Measurements from ENCODE around the gene CACNA1C.

CACNA1C gene

DNA sequence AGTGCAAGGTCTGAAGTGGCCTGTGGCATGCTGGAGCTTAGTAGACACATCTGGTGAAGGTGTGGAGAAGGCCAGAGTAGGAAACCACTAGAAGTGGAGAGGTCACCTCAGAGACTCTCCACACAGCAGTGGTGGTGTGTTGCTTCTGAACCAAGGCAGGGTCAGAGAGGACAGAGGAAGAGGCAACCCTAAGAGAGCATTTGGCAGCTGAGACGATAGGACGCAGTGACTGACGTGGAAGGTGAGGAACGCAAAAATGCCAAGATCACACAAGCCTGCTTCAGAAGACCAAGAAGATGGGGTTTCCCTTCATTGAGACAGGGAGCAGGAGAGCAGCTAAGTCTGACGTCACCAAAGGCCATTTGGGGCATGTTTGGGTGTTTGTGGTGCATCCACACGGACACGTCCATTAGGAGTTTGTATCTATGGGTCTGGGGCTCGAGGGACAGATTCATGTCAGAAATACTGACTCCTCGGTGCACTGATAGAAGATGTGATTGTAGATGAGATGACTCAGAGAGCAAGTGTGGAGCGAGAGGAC, 338.1 kb downstream of the CACNA1C start:
- DNase-seq (ENCODE audit: low spot score): no peak

DNA sequence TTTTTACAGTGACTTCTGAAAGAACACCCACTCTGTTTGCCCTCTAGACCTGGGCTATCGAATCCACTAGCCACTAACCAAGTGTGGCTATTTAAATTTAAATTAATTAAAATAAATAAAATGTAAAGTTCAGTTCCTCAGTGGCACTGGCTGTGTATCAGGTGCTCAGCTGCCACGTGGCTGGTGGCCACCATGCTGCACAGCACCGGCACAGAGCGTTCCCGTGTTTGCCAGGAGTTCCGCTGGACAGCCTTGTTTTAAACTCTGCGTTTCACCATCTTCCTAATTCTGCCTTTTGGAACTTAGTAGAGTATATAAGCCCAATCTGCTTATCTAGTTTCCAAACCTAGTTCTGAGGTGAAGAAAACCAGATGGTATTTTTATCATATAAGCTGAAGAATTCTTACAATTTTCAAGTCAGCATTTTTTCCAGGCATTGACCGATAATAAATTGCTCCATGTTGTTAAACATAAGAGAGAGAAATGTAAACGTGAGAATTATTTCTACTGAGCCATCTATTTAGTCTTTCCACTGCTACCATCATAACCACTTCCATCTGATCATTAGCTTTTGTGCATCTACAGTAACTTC, 339.0 kb downstream of the CACNA1C start:
- DNase-seq (ENCODE audit: low spot score): no peak

DNA sequence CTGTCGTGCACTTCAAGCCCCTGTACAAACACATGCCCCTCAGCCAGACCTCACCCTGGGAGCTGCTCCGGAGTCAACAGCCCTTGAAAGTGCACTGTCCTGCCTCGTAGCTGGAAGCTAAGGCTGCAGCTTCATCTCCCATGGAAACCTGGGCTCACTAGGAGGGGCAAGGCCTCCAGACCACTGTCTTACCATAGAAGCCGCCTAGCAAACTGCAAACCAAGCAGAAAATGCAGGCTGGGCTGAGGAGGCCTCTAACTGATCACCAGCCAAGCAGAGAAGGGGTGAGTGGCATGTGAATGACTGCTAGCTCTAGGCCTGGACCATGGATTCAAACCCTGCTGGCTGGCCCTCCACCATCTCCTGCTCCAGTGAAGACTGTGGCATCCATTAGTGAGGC, 340.2 kb downstream of the CACNA1C start:
- no peak for DNase-seq (ENCODE audit: low spot score)

DNA sequence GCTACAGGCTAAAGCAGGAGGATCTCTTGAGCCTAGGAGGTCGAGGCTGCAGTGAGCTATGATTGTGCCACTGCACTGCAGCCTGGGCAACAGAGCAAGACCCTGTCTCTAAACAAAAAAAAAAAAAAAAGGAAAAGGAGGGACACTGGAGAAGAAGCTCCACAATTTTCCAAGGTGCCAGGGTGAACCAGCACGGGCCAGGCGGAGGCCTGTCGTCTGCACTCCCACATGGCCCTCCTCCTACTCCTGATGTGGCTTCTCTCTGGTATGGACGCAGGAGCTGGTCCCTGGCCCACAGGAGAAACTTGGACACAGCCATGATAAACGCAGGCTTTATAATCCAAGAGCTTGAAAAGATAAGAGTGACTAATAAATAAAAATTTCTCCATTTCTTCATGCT, 341.2 kb downstream of the CACNA1C start:
- DNase-seq (ENCODE audit: low spot score): no peak

- DNase-seq (ENCODE audit: low spot score): no peak
These were observed 342.7 kb downstream of the CACNA1C start for GRCh38 chr12:2395354-2395977.

DNA sequence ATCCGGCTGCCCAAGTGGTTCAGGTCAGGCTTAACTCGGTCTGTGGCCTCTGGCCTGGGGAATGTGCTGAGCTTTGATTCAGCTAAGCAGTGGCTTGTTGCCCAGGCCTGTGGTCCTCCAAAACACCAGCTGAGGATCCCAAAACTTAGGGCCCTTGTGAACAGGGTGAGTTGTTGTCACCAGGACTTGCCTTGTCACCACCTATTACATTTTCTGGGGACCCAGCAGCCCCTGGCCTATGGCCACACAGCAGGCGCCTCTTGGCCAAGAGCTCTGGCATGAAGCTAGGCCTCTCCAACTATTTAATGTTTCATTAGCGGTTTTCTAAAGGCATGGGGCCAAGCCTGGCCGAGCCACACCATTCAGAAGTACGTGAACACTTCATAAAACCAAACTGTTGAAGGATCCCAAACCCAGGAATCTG, 343.7 kb downstream of the CACNA1C start:
- no peak for DNase-seq (ENCODE audit: low spot score)

- no peak for DNase-seq (ENCODE audit: low spot score)
These were observed 344.7 kb downstream of the CACNA1C start for GRCh38 chr12:2397356-2398045.

- no peak for DNase-seq (ENCODE audit: low spot score)
These were observed 348.3 kb downstream of the CACNA1C start for GRCh38 chr12:2401040-2401439.

GRCh38 chr12:2402073-2402579, 349.3 kb downstream of the CACNA1C start:
- DNase-seq (ENCODE audit: low spot score): no peak

- no peak for DNase-seq (ENCODE audit: low spot score)
These were observed 350.6 kb downstream of the CACNA1C start for GRCh38 chr12:2403221-2403976.

DNA sequence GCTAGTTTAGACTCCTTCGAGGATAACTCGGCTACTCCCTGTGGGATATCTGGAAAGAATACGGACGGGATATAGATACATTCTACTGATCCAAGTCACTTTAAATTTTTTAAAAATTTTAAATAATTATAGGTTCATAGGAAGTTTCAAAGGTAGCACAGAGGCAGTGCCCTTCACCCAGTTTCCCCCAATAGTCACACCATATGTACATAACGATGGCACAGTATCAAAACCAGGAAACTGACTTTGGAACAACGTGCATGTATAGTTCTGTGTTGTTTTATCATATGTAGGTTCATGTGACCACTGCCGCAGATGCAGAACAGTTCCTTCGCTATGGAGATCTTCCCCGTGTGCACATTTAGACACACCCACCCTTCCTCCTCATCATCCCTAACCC, 352.3 kb downstream of the CACNA1C start:
- DNase-seq (ENCODE audit: low spot score): no peak

DNA sequence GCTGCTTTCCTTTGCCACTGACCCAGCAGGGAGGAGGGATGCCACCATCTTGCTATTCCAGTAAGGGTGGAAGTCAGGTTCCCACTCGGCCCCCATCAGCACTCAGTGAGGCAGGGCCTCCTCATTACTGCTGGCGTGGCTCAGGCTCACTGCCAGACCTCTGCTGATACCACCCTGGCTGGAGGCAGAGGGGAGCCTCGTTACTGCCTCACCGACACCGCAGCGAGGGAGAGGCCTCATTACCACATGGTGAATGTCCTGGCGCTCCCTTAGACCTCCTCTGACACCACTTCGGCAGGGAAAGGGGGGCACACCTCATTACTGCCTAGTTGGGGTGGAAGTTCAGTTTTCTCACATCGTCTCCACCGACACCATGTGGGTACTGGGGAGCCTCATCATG, 354.1 kb downstream of the CACNA1C start:
- DNase-seq (ENCODE audit: low spot score): no peak

DNA sequence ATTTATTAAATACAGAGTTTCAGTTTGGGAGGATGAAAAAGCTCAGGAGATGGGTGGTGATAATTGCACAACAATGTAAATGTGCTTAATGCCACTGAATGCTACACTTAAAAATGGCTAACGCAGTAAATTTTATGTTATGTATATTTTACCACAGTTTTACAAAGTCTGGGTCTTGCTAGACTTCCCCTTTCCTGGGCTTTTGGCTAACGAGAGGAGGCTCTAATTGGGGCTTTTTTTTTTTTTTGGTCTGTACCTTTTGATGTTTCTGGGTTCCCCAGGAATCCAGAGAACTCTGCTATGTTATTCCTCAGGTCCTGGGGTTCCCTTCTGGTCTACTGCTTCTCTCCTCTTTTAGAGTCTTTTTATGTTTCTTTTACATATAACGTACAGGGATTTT, 355.5 kb downstream of the CACNA1C start:
- DNase-seq (ENCODE audit: low spot score): no peak

- no peak for DNase-seq (ENCODE audit: low spot score)
These were observed 357.0 kb downstream of the CACNA1C start for GRCh38 chr12:2409656-2410265.

DNA sequence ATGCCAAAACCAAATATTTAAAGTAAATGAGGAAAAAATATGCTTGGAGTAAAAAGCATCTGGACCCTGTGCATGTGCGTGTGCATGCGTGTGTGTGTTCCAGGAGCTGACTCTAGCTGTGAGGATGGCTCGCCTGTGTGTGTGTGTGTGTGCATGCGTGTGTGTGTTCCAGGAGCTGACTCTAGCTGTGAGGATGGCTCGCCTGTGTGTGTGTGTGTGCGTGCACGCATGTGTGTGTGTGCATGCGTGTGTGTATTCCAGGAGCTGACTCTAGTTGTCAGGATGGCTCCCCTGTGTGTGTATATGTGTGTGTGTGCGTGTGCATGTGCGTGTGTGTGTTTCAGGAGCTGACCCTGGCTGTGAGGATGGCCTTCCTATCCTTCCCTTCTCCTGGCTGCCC, 357.7 kb downstream of the CACNA1C start:
- DNase-seq (ENCODE audit: low spot score): no peak

GRCh38 chr12:2411011-2411410, 358.2 kb downstream of the CACNA1C start:
- no peak for DNase-seq (ENCODE audit: low spot score)

DNA sequence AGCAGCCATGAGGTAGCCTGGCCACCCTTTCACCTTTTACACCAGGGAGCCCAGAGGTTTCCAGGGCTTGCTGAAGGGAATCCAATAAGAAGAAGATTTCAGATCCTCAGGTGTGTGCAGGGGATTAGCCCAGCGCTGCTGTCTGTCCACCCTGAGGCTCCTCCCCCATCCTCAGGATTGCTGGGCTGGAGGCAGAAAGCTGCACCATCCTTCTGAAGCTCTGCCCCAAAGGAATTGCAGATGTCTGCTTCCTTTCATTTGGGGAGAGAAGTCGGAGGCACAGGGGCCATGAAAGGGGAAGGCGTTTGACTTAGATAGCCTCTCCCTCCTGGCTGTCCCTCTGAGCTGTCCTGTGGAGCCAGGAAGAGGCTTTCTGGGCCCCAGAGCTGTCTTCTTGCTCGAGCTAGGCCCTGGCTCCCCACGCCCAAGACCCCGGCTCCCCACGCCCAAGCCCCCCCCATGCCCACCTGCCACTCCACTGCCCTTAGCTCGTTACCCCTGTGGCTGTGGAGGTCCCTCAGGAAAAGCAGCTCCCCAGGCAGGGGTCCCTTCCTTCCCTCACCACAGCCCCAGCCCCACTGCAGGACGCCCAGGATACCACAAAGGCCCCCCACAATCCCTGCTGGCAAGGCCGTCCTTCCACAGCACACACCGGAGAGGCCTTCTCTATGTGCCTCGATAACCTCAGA, 359.0 kb downstream of the CACNA1C start:
- DNase-seq (ENCODE audit: low spot score): no peak

GRCh38 chr12:2412305-2412643, 359.5 kb downstream of the CACNA1C start:
- no peak for DNase-seq (ENCODE audit: low spot score)

DNA sequence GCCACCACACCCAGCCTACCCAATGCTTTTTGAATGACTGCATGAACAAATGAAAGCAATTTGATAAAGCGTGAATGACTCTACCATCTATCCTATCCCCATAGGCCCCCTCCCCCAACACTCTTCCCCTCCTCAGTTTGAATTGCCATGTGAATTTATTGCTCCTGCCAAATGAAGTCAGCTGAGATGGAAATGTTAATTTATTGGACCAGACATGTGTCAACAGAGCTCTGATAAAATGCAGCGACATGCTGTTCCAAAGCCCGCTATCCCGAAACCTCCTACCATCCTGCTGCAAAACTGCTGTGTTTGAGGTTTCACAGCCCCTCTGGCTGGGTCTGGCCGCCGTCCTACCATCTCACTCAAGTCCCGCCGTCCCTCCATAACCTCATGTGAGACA, 360.5 kb downstream of the CACNA1C start:
- no peak for DNase-seq (ENCODE audit: low spot score)

GRCh38 chr12:2413999-2414792, 361.4 kb downstream of the CACNA1C start:
- DNase-seq (ENCODE audit: low spot score): no peak

All from putamen (tissue), 1 donor.